CD4-positive, alpha-beta T cell (primary cell): ENCODE measurements around the gene LYL1. TPM values are rescaled to one million over a fixed set of nuclear protein-coding genes. Genes with fewer than 3 reads are reported as not detected.

Source experiments
- ATAC-seq: fragments of 200-7000 bp; cut with Tn5 transposase; one replicate; pipeline ENCODE4 v1.10.0; 2022; ENCODE audit warnings: mild to moderate bottlenecking; ENCODE audit not compliant: poor library complexity
- CTCF ChIA-PET: fragments of 350-600 bp; sonication (Branson Sonifier 250); formaldehyde crosslinking; loops from one replicate; lab custom pipeline; 2021; ENCODE audit warnings: antibody characterized with exemption, inconsistent platforms; lab: Charles Lee
- POLR2A ChIA-PET: fragments of 350-600 bp; sonication (Branson Sonifier 250); formaldehyde crosslinking; loops from one replicate; lab custom pipeline; 2021; ENCODE audit warnings: antibody characterized with exemption, inconsistent platforms; lab: Charles Lee
- DNase-seq, 14 experiments: peaks; one replicate each; pipeline ENCODE4 v3.0.0-alpha.2; 2013 to 2020; ENCODE audit warnings: mixed read lengths in 2 of 14
- H3K27ac ChIP-seq, 2 donors: one replicate each; pipeline versions ENCODE4 v1.5.1 to v1.7.0; 2013; ENCODE audit warnings: low read length in 2 of 2, low read depth in 1 of 2, mild to moderate bottlenecking in 1 of 2
- H3K27me3 ChIP-seq, 2 experiments: 1 replicate in 1 of 2; 2 replicates in 1 of 2; pipeline versions ENCODE4 v1.6.1 to v1.7.0; 2013; ENCODE audit warnings: low read length in 2 of 2, control low read depth in 1 of 2, mild to moderate bottlenecking in 1 of 2, moderate library complexity in 1 of 2; ENCODE audit not compliant: insufficient read depth in 2 of 2, control insufficient read depth in 1 of 2
- H3K36me3 ChIP-seq: one replicate; pipeline ENCODE4 v1.6.1; 2013; ENCODE audit warnings: low read length, control low read depth; ENCODE audit not compliant: insufficient read depth
- H3K4me1 ChIP-seq: one replicate; pipeline ENCODE4 v1.6.1; 2013; ENCODE audit warnings: low read length, control low read depth; ENCODE audit not compliant: insufficient read depth
- H3K4me3 ChIP-seq: one replicate; pipeline ENCODE4 v1.5.1; 2013; ENCODE audit warnings: mild to moderate bottlenecking, low read length, moderate library complexity
- H3K9me3 ChIP-seq, 2 experiments: 1 replicate in 1 of 2; 2 replicates in 1 of 2; pipeline versions ENCODE4 v1.6.1 to v1.7.0; 2013; ENCODE audit warnings: low read length in 2 of 2, mild to moderate bottlenecking in 2 of 2, control low read depth in 1 of 2, moderate library complexity in 1 of 2; ENCODE audit not compliant: control insufficient read depth in 1 of 2, insufficient read depth in 1 of 2
- H3K27ac Mint-ChIP-seq: one replicate; pipeline ENCODE4 v1.8.0; 2020; ENCODE audit warnings: mixed read lengths
- H3K27me3 Mint-ChIP-seq: one replicate; pipeline ENCODE4 v1.8.0; 2021; ENCODE audit warnings: mixed read lengths
- H3K36me3 Mint-ChIP-seq: one replicate; pipeline ENCODE4 v1.8.0; 2021; ENCODE audit warnings: low read depth, mixed read lengths
- H3K4me1 Mint-ChIP-seq: one replicate; pipeline ENCODE4 v1.8.0; 2021; ENCODE audit warnings: low read depth, mixed read lengths
- H3K4me3 Mint-ChIP-seq: one replicate; pipeline ENCODE4 v1.8.0; 2020; ENCODE audit warnings: mild to moderate bottlenecking, mixed read lengths
- H3K9me3 Mint-ChIP-seq: one replicate; pipeline ENCODE4 v1.8.0; 2020; ENCODE audit warnings: mixed read lengths
- intact Hi-C, 2 experiments: fragments of 100-400 bp; cut with DNase I in 1 of 2; cut with micrococcal nuclease in 1 of 2; formaldehyde crosslinking; loops; one replicate each; pipeline versions ENCODE4 v1.15.1 to v1.9.0; 2023 to 2025; cut with DNase I, micrococcal nuclease
- total RNA-seq, 174 experiments: library from RNA in 2 of 174; stranded (reverse) in 2 of 174; gene quantifications; one replicate each; pipeline ENCODE4 v1.2.3 and lab custom pipeline; 2021 to 2026
- TF ChIP-seq, protein P1 (sequence below): fragments of 200-600 bp; IDR thresholded peaks from one replicate; pipeline ENCODE4 v1.8.0; 2022; ENCODE audit warnings: antibody characterized with exemption, mild to moderate bottlenecking

LYL1 gene
- total RNA-seq, 2 experiments from 2014 or later: 1.9 to 2.1 TPM

DNA sequence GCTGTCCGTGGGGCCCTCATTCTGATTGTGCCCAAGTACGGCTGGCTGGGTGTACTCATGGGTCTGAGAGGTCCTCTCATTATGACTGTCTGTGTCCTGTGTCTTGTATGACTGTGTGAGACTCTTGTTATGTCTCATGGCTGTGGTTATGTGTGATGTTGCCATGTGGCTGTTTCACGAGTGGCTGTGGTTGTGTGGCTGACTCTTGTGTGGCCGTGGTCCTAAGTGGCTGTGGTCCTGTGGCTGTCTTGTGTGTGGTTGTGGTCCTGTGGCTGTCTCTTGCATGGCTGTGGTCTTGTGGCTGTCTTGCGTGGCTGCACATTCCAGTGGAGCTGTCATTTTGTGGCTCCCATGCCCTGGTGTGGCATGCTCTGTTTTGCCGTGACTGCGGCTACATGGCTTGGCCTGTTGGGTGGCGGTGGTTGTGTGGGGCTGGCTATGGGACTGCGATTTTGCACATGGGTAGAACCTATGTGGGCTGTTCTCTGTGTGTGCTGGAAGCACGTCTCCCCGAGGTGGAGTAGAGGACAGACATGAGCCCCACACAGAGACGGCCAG, 2.5 kb downstream of the LYL1 start:
- peak in 10 of 14 experiments; percentile 46 to 85 (median 58) for DNase-seq
- ChIA-PET CTCF (interaction anchor here (0.9 to 1.4 kb wide), 2 partner anchors 135 to 1992 kb away, joined by 3 to 10 read pairs; no protein-coding TSS in a partner anchor), POLR2A (interaction anchor here (0.7 to 3.5 kb wide), 9 partner anchors 18 to 307 kb away, joined by 3 to 38 read pairs (median 4); partner anchors contain the start of genes FARSA, IER2, NACC1 and STX10)
- Mint-ChIP-seq H3K4me1 (peaks cover 67% of the 10 kb centered on the region), H3K27ac (peak overlapping the region; percentile 91), H3K4me3 (peak overlapping the region; percentile 79), H3K9me3 (no peaks in the 10 kb centered on the region), H3K36me3 (peaks cover 5% of the 10 kb centered on the region), H3K27me3 (peaks cover 20% of the 10 kb centered on the region)
- H3K27ac ChIP-seq: peak overlapping the region; percentile 87 to 89
- TF ChIP-seq, protein P1, sequence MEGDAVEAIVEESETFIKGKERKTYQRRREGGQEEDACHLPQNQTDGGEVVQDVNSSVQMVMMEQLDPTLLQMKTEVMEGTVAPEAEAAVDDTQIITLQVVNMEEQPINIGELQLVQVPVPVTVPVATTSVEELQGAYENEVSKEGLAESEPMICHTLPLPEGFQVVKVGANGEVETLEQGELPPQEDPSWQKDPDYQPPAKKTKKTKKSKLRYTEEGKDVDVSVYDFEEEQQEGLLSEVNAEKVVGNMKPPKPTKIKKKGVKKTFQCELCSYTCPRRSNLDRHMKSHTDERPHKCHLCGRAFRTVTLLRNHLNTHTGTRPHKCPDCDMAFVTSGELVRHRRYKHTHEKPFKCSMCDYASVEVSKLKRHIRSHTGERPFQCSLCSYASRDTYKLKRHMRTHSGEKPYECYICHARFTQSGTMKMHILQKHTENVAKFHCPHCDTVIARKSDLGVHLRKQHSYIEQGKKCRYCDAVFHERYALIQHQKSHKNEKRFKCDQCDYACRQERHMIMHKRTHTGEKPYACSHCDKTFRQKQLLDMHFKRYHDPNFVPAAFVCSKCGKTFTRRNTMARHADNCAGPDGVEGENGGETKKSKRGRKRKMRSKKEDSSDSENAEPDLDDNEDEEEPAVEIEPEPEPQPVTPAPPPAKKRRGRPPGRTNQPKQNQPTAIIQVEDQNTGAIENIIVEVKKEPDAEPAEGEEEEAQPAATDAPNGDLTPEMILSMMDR: no peak
- intact Hi-C loops: no loop called here
- H3K27me3 ChIP-seq: peaks cover 22 to 23% of the 10 kb centered on the region in 2 experiments
- ATAC-seq: peak; percentile 29
- H3K36me3 ChIP-seq: peaks cover 7% of the 10 kb centered on the region
- H3K4me3 ChIP-seq: peak overlapping the region; percentile 59
- no peaks in the 10 kb centered on the region for H3K9me3 ChIP-seq
- peaks cover 99% of the 10 kb centered on the region for H3K4me1 ChIP-seq

DNA sequence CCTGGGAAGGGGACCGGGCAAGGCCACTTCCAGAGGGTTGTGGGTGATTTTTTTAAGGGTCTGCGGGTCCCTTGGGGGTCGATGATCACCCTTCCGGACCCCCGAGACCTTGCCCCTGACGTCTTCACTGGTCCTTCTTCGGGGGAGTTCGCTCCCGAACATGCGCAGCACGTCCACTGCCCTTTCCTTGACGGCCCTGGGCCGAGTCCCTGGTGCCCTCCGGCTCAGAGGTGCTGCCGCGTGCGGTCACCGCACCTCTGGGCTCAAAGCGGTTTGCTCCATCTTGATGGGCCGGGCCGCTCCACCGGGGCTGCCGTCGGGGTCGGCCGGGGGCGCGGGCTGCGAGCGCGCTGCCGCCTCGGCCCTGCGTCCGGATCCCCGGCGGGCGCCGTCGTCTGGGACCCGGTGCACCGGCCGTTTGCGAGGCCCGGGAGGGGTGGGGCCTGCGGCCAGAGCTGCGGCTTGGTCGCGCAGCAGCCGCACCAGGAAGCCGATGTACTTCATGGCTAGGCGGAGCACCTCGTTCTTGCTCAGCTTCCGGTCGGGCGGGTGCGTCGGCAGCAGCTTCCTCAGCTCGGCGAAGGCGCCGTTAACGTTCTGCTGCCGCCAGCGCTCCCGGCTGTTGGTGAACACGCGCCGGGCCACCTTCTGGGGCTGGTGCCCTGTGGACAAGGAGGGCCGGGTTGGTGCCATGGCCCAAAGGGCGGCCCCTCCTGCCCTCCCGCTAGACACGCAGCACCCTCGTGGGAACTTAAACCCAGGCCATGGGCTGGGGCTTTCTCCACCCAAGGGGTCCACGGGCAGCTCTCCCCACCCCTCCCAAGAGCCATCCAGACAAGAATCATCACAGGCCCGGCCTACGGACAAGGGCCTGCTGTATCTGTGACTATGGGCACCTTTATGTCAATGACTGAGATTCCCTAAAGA, 3.3 kb downstream of the LYL1 start:
- CTCF ChIA-PET: interaction anchor here (0.9 to 1.4 kb wide), 2 partner anchors 134 to 1992 kb away, joined by 3 to 10 read pairs; no protein-coding TSS in a partner anchor
- intact Hi-C loops: loop anchor here (1.0 to 5.0 kb wide), 3 partner anchors 17 to 53 kb away; partner anchors contain the start of genes IER2 (in 1 of the 2), STX10 (in 1 of the 2) and TRMT1 (in 1 of the 2)
- Mint-ChIP-seq H3K36me3 (no peaks in the 10 kb centered on the region), H3K27ac (peak overlapping the region; percentile 91), H3K4me3 (peak overlapping the region; percentile 85), H3K27me3 (peaks cover 26% of the 10 kb centered on the region), H3K4me1 (peaks cover 62% of the 10 kb centered on the region), H3K9me3 (no peaks in the 10 kb centered on the region)
- Histone ChIP-seq H3K36me3 (peaks cover 7% of the 10 kb centered on the region), H3K9me3 (no peaks in the 10 kb centered on the region), H3K4me1 (peaks cover 99% of the 10 kb centered on the region), H3K27ac (peak overlapping the region; percentile 87 to 89), H3K4me3 (peak overlapping the region; percentile 59), H3K27me3 (peaks cover 23% of the 10 kb centered on the region in 2 experiments)
- TF ChIP-seq, protein P1: no peak
- POLR2A ChIA-PET: interaction anchor here (0.6 to 3.5 kb wide), 9 partner anchors 18 to 306 kb away, joined by 3 to 38 read pairs (median 4); partner anchors contain the start of genes FARSA, IER2, NACC1 and STX10
- peak; percentile 68 to 93 (median 80) for DNase-seq
- ATAC-seq: peak; percentile 70
